HG02973 (cell line): ENCODE measurements around the gene SUMO2.
"Not testable (repeated sequence)": the region's sequence is repeated elsewhere in the genome, so short reads cannot be mapped to it uniquely, and the experiment has no call there.

Source experiments
- ATAC-seq: cut with Tn5 transposase; IDR thresholded peaks from one replicate; pipeline ENCODE4 v1.9.1; 2021; ENCODE audit warnings: moderate library complexity; ENCODE audit not compliant: unreplicated experiment

The SUMO2 gene

DNA sequence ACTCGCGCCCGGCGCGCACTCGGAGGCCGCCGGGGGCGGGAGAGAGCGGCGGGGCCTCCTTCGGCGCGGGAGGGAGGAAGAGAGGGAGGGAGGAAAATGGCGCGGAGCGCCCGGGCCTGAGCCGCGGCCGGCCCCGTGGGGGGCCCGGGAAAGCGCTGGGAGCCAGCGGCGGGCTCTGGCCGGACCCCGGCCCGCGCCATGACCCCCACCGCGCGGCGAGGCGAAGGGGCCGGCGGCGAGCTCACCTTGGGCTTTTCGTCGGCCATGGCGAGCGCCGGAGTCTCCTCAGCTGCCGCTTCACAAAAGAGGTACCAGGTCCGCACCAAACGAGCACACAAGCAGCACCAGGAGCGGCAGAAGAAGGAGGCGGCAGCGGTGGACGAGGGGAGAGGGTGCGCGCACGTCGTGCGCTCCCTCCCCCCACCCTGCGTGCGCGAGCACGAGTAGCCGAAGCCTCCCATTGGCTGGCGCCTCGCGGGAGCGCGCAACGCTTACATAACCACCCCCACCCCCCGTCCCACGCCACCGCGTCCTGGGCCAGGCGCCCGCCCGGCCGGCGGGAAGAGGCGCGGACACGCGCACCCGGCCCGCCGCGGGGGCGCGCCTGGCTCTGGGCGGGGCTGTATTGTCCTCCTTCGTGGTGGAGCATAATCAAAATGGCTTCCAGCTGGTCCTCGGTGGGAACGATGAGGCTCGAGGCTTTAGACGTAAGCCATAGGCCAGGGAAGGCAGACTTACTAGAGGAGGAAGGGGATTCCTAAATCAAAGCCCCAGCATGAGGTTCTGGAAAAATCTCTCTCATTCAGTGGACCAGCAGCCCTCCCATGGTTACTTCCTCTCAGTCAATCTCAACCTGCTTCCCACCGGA is at the start of gene SUMO2:
Gene SUMO2, minus strand, starts transcription at position 391 of the 868 bp plus-strand sequence. Its CDS starts 125 bp downstream, at position 266.
- peak; percentile 82 for ATAC-seq

DNA sequence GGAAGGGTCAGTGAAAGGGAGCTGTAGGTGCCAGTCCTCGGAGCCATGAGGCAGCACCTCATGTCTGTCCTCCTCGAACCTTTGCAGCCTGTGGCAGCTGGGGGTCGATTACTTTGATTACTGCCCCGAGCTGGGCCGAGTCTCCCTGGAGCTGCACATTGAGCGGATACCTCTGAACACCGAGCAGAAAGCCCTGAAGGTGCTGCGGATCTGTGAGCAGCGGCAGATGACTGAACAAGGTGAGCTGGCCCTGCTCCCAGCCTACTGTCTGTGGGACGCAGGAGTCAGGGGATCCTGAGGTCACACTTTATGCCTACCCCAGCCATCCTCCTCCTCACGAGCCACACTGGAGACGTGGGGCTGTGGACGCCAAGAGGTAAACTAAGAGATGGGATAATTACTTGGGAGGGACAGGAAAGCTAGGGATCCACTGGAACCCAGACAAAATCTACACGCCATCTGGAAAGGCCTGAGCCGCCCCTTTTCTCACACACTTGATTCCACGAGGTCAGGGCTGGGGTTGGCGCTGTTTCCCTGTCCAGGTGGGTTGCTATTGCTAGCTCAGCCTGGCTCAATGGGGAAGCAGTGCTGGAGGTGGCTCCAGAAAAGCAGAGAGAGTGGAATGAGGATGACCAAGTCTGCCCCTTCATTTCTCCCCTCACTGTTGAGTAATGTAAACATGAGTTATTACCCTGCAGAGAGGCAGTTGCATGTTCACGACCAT is 49.1 kb upstream of the SUMO2 start:
- no peak for ATAC-seq

DNA sequence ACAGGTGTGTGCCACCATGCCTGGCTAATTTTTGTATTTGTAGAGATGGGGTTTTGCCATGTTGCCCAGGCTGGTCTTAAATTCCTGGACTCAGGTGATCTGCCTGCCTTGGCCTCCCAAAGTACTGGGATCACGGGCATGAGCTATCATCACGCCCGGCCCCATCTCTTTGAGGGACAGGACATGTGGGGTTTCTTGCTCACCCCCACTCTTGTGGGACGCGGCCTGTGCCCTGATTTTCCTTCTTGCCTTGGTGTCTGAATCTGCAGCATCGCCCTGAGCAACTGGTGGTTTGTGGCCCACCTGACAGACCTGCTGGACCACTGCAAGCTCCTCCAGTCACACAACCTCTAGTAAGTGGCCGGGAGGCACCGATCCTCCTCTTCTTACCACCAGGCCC is 48.3 kb upstream of the SUMO2 start:
- ATAC-seq, result no peak

DNA sequence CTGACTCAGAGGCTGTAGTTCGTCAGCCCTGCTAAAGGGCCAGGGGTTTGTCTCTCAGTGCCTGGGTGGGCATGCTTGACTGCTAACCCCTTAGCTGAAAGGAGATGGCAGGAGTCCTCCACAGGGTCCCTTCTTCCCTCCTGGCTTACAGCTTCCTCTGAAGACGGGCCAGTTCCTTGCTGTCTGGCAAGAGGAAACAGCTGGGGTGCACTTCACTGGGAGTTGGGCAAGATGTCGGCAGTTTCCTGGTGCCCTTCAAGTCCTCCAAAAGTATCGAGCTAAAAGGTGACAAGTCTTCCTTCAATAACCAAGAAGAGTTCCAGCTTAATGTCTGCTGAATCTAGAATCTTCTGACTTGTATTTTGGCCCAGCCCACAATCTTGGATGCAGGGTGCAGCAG is 46.1 kb upstream of the SUMO2 start:
- ATAC-seq, result no peak

DNA sequence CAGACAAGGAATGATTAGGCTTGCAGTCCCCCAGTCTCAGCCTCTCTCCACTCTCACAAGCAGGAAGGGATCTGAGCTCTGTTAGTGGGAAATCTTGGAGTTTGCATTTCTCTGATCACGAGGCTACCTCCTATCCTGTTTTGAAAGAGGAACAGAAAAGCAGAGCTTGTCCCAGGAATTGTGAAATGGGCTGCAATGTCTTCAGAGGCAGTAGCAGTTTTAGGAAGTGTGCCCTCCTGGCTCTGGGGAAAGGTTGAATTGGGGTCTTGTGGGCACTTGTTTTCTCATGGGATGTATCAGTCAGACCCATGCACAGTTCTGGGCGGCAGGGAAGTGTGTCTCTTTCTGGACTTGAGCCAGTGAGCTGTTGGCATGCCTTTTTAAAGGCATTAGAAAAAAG is 45.5 kb upstream of the SUMO2 start:
- no peak for ATAC-seq

DNA sequence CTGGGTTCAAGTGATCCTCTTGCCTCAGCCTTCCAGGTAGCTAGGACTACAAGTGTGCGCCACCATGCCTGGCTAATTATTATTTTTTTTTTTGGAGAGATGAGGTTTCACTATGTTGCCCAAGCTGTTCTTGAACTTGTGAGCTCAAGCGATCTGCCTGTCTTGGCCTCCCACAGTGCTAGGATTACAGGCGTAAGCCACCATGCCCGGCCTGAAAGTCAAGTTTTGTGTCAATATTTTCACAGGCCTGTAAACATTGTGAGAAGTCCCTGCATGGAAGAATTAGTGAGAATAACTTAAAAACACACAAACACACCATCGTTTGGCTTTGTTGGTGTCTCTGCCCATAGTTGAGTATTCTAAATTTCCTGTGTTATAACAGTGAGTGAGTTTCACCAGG is 45.0 kb upstream of the SUMO2 start:
- no peak for ATAC-seq

DNA sequence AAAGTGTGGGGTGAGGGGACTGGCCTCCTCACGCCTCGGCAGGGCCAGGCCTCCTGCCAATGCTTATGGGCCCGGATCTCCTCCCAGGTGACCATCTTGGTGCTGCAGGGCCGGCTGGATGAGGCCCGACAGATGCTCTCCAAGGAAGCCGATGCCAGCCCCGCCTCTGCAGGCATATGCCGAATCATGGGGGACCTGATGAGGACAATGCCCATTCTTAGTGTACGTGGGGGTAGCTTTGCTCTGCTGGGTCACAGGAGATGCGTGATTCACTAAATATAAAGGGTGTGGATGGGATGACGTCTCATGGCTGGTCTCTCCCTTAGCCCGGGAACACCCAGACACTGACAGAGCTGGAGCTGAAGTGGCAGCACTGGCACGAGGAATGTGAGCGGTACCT is 42.3 kb upstream of the SUMO2 start:
- ATAC-seq, result no peak

DNA sequence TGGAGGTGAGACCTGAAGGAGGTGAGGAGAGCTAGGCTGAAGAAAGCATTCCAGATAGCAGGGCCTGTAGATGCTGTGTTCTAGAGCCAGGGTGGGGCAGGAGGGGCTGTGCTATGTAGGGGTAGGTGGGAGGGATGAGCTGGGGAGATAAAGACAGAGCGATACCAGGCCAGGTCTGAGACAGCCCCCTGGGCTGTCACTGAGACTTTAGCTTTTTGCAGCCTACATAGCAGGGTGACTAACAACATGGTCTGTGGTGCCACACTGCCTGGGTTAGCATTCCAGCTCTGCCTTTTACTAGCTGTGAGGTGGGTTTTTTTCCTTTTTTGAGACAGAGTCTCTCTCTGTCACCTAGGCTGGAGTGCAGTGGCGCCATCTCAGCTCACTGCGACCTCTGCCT is 37.1 kb upstream of the SUMO2 start:
- ATAC-seq, result no peak

DNA sequence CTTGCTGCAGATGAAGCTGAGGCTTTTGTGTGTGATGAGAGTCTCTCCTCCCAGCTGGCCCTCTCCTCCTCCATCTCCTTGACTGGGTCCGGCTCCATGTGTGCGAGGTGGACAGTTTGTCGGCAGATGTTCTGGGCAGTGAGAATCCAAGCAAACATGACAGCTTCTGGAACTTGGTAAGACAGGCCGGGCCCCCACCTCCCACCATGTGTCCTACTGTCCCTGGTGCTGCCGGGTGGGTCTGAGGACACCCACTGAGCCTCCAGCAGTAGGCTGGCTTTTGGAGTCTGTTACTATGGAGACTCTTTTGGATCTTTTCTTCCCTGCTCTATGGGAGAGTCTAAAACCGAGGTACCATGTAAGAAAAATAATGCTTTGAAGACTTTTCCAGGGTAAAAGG is 35.4 kb upstream of the SUMO2 start:
- ATAC-seq, result no peak

DNA sequence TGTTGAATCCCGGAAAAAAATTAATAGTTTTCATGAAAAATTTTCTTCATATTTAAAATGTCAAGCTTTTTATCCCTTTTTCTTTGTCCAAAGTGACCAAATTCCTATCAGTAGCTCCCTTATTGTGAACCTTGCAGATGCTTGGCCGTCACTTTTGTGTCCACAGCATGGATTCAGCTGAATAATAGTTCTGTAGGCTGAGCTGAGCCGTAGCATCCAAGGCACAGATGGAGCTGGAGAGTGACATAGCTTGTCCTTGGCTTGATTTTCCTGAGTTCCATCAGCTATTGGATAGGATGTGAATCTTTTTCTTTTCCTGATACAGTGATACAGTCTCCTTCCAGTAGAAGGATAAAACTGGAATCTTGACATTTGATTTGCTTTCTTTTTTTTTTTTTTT is 26.3 kb upstream of the SUMO2 start:
- no peak for ATAC-seq

DNA sequence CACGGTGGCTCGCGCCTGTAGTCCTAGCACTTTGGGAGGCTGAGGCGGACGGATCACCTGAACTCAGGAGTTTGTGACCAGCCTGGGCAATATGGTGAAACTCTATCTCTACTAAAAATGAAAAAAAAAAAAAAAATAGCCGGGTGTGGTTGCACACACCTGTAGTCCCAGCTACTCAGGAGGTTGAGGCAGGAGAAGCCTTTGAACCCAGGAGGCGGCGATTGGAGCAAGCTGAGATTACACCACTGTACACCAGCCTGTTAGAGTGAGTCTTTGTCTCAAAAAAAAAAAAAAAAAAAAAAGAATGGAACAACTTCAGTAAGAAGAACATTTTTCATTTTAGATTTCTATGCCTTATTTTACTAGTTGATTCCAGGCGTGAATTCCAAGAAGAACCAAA is 25.4 kb upstream of the SUMO2 start:
- no peak for ATAC-seq

DNA sequence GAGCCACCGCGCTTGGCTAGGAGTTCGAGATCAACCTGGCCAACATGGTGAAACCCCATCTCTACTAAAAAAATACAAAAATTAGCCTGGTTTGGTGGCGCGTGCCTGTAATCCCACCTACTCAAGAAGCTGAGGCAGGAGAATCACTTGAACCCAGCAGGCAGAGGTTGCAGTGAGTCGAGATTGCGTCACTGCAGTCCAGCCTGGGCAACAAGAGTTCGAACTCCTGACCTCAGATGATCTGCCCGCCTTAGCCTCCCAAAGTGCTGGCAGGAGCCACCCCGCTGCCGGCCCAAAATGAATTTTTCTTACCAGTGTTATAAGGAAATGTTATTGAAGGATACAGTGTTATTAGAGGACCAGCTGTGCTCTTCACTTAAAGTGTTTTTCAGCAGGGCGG is 25.0 kb upstream of the SUMO2 start:
- no peak for ATAC-seq

DNA sequence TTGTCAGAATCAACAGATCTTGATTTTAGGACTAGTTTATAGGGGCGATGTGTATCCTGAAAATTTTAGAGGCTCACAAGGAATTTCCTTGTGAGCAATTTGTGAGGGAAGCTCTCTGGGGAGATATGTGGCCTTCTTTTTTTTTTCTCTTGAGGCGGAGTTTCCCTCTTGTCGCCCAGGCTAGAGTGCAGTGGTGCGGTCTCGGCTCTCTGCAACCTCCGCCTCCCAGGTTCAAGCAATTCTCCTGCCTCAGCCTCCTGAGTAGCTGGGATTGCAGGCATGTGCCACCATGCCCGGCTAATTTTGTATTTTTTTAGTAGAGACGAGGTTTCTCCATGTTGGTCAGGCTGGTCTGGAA is 24.3 kb upstream of the SUMO2 start:
- not testable (repeated sequence) for ATAC-seq

DNA sequence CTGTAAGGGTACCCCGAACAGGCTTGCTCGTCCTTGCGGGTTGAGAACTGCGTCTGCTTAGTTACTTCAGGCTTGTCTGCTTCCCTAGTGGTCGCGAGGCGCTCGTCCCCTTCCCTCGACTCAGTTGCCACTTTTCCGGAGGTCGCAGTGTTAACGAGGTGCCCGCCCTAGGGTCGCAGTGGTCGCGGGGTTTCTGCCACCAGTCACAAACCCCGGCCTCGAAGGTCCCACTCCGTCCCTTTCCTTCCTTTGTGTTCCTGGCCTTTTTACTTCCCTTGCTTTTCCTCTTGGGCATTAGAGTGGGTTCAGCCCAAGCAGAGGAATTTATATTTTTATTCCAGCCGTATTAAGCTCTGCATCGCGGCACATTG is 23.0 kb upstream of the SUMO2 start:
- peak; percentile 25 for ATAC-seq

DNA sequence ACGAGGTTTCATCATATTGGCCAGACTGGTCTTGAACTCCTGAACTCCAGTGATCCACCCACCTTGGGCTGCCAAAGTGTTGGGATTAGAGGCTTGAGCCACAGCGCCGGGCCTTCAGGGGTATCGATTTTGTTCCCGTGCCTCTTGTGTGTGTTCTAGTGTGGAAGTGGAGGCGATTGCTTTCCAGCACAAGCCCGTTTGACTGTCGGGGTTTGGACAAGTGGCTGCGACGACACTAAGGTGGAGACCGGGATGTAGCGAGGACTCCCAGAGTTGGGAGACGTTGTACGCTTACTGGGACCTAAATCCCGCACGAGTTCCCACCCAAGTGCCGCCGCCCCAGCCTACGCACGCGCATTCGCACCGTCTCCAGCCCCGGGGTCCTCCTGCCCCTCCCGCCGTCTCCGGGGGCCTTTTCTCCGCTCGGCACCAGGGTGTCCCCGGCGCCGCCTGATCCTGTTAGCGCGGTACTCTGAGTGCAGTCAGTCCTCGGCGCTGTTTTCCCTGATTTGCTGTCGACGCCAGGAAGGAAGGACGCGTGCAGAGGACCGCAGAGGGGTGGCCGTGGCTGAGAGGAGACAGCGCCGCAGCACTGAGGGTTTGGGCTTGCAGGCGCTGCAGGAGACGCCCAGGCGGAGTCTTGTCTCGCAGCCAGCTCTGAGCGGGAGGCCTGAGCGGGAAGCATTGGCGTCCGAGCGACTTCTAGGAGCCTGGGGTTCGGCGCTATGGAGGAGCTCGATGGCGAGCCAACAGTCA is 22.5 kb upstream of the SUMO2 start, which contains the start of gene NUP85:
Gene NUP85, plus strand, starts transcription at position 643 of the 756 bp plus-strand sequence. Its CDS starts 83 bp downstream, at position 726.
- peak; percentile 56 for ATAC-seq

DNA sequence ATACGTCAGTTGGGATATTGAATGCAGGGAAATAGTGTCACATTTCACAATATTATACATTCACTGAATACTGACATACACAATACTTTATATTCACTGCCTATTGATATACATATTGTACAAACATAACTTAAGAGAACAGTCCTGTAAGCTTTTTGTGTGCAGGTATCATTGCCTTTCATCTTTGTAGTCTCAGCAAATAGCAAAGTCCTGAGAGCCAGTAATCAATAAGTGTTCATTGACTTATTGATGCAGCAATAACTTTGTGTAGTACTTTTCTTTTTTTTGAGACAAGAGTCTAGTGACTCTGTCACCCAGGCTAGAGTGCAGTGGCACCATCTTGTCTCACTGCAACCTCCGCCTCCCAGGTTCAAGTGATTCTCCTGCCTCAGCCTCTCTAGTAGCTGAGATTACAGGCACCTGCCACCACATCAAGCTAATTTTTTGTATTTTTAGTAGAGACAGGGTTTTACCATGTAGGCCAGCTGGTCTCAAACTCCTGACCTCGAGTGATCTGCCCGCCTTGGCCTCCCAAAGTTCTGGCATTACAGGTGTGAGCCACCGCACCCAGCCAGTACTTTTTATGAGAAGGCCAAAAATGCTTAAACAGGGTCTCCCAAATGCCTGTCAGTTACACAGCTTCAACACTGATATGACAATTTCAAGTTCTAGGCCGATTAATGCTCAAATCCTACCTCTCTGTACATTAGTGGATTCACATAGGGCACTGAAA is 17.3 kb upstream of the SUMO2 start:
- ATAC-seq, result no peak

DNA sequence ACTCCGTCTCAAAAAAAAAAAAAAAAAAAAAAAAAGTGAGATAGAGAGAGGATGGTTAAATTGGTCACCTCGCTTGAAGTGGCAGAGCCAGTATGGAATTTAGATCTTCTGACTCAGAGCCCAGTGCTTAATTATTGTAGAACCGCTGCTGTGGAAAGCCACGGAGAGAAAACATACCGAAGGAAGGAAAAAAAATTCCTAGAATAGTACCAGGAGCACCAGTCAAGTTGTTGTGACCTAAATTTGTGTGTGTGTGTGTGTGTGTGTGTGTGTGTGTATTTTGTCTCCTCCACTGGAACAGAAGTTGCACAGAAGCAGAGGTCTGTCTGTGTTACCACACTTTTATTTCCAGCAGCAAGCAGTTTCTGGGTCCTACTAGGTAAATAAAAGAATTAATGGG is 12.1 kb upstream of the SUMO2 start:
- ATAC-seq, result no peak

DNA sequence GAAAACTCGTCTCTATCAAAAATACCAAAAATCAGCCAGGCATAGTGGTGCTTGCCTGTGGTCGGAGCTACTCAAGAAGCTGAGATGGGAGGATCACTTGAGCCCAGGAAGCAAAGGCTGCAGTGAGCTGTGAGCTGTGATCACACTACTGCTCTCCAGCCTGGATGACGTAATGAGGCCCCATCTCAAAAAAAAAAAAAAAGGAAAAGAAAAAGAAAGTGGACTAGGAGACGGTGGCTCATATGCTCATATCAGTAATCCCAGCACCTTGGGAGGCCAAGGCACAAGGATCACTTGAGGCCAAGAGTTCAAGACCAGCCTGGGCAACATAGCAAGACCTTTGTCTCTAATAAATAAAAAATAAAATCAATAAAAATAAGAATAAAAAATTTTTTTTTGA is 8.8 kb upstream of the SUMO2 start:
- ATAC-seq, result no peak

DNA sequence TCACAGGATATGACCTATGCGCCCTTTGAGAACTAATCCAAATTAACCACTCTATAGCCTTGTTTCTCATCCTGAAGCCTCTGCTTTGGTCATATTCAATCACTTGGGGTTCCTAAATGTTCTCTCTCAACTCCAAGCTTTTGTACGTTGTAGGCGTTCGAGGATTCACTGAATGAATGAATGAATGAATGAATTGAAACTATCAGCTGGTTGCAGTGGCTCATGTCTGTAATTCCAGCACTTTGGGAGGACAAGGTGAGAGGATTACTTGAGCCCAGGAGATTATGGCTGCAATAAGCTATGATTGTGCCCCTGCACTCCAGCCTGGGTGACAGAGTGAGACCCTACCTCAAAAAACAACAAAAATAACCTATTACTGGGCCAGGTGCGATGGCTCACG is 5.9 kb upstream of the SUMO2 start:
- no peak for ATAC-seq

DNA sequence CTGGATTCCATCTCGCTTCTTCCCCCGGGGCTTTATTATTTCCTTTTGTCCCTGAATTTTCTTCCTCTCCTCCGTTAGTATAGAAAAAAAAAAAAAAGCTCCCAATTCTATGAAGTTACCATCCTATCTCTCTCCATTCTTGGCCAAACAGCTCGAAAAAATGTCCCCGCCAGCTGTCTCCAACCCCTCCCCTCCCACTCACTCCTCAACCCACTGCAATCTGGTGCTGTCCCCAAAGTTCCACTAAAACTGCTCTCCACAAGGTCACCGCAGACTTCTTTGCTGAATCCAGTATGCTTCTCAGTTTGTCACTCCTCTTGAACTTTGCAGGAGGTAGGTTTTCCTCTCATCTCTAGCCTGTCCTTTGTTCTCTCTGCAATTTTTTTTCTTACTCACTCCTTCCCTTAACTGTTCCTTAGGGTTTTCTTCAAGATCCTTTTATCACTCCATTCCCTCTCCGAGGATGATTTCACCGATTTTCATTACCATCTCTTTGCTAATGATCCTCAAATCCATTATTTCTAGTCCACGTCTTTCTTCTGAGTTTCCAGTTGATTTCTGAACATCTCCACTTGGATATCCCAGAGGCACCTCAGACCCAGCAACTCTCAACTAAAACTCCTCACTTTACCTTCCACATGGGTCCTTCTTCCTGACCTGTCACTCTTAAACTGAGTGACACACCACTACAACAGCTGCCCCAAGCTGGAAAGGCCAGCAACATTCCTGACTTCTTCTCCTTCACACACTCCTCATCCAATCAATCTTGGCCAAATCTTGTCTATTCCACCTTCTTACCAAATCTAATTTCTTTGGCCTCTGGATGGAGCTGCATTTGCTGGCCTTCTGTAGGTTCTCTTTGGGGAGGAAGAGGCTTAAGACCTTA is 1.5 kb upstream of the SUMO2 start:
- ATAC-seq, result no peak
